ENCODE data around the gene SAPCD2.

DNA sequence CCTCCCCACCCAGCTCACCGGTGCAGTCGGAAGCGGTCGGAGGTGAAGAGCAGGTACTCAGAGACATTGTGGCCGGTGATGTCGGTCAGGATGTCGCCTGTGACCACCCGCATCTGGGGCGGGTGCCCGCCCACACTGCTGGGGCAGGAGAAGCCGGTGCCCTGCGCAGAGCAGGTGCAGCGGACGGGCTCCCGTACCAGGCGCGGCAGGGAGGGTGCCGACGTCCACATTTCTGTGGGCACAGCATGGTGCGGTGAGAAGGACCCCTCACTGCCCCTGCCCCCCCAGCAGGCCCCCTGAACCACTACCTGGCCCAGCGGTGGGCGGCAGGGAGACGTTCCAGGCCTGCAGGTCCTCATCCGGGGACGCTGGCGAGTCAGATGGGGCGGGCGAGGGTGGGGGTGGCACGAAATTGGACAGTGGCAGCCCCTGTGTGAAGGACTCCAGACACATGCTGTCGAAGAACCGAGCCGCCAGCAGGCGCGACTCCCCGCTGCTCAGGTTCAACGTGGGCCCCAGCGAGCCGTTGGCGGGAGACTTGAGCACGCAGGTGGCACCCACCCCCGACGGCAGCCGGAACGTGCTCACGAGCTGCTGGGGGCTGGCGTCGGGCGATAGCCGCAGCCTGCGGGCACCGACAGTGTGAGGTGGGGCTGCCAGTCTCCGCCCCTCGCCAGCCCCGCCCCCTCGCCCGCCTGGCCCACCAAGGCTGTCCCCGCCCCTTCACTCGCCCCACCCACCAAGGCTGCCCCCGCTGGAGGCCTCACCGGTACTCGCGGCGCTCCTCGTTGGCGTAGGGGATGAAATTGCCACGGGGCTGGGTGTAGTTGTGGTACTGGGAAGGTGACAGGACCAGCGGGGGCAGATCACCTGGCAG lies 57.4 kb downstream of the SAPCD2 start:
- TF ChIP-seq EZH2 (IDR thresholded peaks at IDR 0.05; ENCODE audit: low read depth, unreplicated experiment) (no peak), REST (IDR thresholded peaks at IDR 0.05; ENCODE audit: unreplicated experiment) (no peak), POLR2AphosphoS5 (IDR thresholded peaks at IDR 0.05; ENCODE audit: low read depth) (no peak), NANOG (IDR thresholded peaks at IDR 0.05; ENCODE audit: borderline replicate concordance) (no peak), ETS1 (IDR thresholded peaks at IDR 0.05) (no peak), STAT1 (IDR thresholded peaks at IDR 0.05; ENCODE audit: unreplicated experiment) (no peak), CREB1 (CRISPR knock-in tag; IDR thresholded peaks at IDR 0.05; ENCODE audit: low read depth) (no peak), ZNF114 (CRISPR knock-in tag; IDR thresholded peaks at IDR 0.05) (no peak), EZH2phosphoT487 (IDR thresholded peaks at IDR 0.05; ENCODE audit: unreplicated experiment) (no peak)
- TF ChIP-seq, protein P1, sequence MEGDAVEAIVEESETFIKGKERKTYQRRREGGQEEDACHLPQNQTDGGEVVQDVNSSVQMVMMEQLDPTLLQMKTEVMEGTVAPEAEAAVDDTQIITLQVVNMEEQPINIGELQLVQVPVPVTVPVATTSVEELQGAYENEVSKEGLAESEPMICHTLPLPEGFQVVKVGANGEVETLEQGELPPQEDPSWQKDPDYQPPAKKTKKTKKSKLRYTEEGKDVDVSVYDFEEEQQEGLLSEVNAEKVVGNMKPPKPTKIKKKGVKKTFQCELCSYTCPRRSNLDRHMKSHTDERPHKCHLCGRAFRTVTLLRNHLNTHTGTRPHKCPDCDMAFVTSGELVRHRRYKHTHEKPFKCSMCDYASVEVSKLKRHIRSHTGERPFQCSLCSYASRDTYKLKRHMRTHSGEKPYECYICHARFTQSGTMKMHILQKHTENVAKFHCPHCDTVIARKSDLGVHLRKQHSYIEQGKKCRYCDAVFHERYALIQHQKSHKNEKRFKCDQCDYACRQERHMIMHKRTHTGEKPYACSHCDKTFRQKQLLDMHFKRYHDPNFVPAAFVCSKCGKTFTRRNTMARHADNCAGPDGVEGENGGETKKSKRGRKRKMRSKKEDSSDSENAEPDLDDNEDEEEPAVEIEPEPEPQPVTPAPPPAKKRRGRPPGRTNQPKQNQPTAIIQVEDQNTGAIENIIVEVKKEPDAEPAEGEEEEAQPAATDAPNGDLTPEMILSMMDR (conservative IDR thresholded peaks at IDR 0.05; ENCODE audit: low read depth in 2 of 2) = no peak
